ENCODE measurements around the gene LYRM9. TPM values are rescaled to one million over a fixed set of nuclear protein-coding genes. Genes with fewer than 3 reads are reported as not detected.

LYRM9 gene
- total RNA-seq, 4 donors from 2014 or later, result 12.3 to 35.4 (median 15.2) TPM

DNA sequence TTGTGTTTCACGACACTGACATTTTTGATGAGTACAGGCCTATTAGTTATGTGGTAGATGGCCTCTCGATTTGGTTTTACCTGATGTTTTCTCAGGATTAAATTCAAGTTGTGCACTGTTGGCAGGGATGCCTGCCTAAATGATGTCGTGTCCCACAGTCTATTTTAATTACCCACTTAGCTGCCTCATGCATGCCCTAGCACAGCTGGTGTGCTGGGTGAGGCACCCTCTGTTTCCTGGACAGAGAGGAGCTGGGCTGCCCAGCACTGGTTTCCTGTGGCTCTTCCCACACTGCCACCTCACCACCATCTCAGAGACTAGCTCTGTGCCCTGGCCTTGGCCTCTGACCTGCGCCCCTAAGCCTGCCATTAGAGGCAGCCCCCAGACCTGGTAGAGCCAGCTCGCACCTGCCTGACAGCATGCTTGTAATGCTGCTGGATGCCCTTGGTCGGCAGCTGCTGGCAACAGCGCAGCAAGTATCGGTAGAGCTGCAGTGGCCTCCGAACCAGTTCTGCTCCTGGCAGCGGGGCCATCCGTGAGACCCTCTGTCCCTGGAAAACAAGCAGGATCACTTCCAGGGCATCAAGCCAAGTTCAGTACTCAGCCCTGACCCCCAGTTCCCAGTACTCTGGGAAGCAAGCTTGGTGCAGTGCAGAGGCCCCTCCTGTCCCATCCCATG lies 10.9 kb downstream of the LYRM9 start:
- H3K36me3 ChIP-seq, result peaks cover 18% of the 10 kb centered on the region
- H3K9me3 ChIP-seq, result no peaks in the 10 kb centered on the region
- WGBS, result 65% methylated on average over 7 of the region's 11 CpGs
- H3K4me1 ChIP-seq, result no peaks in the 10 kb centered on the region
- no peak overlapping the region for H3K4me3 ChIP-seq
- no peak for TF ChIP-seq EP300 (IDR thresholded peaks at IDR 0.05)
- no peak for TF ChIP-seq POLR2A (IDR thresholded peaks at IDR 0.05)
- TF ChIP-seq, protein P1, sequence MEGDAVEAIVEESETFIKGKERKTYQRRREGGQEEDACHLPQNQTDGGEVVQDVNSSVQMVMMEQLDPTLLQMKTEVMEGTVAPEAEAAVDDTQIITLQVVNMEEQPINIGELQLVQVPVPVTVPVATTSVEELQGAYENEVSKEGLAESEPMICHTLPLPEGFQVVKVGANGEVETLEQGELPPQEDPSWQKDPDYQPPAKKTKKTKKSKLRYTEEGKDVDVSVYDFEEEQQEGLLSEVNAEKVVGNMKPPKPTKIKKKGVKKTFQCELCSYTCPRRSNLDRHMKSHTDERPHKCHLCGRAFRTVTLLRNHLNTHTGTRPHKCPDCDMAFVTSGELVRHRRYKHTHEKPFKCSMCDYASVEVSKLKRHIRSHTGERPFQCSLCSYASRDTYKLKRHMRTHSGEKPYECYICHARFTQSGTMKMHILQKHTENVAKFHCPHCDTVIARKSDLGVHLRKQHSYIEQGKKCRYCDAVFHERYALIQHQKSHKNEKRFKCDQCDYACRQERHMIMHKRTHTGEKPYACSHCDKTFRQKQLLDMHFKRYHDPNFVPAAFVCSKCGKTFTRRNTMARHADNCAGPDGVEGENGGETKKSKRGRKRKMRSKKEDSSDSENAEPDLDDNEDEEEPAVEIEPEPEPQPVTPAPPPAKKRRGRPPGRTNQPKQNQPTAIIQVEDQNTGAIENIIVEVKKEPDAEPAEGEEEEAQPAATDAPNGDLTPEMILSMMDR (IDR thresholded peaks at IDR 0.05), result no peak
- no peak for TF ChIP-seq POLR2AphosphoS5 (IDR thresholded peaks at IDR 0.05)
- no peak overlapping the region for H3K27ac ChIP-seq
- DNase-seq (ENCODE audit: low spot score in 2 of 2), result no peak
- no peaks in the 10 kb centered on the region for H3K27me3 ChIP-seq

DNA sequence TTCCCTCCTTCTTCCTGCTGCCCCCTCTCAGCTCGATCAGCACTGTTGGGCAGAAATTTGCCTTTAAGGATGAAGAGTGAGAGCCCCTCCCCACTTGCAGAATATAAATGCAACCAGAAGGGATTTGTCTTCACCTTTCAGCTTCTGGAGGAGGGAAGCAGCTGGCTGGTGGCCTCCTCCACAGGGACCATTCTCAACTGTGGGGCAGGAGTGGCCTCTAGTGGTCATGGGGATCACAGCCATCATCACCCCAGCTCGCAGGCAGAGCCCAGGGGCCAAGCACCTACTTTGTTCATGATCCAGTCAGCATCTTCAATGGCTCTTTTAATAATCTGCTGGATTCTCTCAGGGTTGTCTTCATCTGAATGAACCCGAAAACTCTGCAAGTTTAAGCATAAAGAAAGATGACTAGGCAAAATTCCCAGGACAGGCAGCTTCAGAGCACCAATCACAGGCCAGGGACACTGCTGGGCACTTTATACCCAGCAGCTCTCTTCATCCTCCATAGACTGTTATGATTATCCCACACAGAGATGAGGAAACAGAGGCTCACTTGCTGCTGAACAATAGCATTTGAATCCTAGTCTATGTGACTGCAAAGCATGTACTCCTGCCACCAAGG lies 13.1 kb downstream of the LYRM9 start:
- H3K27me3 ChIP-seq, result no peaks in the 10 kb centered on the region
- no peak overlapping the region for H3K4me3 ChIP-seq
- peaks cover 25% of the 10 kb centered on the region for H3K36me3 ChIP-seq
- TF ChIP-seq, protein P1 (IDR thresholded peaks at IDR 0.05), result peak; percentile 53 to 66
- TF ChIP-seq EP300 (IDR thresholded peaks at IDR 0.05), result no peak
- H3K4me1 ChIP-seq, result no peaks in the 10 kb centered on the region
- no peaks in the 10 kb centered on the region for H3K9me3 ChIP-seq
- no peak for DNase-seq (ENCODE audit: low spot score in 2 of 2)
- H3K27ac ChIP-seq, result no peak overlapping the region
- 27% methylated on average over 3 of the region's 3 CpGs for WGBS

DNA sequence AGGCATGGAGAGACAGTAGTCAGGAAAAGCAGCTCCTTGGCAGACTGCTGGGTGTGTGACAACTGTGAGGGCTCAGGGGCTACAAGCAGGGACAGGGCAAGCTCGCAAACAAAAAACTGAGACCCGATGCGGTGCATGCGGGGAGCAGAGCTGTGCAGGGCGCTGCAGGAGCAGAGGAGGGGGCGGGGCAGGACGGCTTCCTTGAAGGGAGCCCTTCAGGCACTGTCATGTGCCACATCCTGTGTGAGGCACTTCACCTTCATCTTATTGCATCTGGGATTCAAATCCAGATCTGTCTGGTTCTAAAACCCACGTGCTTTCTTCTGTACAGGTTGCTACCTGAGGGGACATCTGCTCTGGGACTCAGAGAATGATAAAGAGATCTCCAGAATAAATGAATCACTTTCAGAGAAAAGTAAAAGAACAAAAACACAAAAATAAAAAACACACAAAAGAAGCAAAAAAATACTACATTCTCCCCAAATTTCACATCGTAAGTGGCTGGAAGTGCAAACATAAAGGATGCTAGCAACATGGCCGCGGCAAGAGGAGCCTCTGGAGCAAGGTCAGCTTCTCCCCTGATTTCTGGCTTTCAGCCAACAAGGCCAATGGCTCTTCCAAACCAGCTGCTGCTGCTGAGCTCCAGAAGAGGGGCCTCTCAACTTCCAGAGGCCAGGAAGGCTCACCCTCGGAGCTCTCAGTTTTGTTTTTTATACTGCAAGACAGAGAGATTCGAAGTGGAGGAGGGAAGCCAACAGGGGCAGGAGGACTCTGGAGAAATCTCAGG lies 14.2 kb downstream of the LYRM9 start:
- no peaks in the 10 kb centered on the region for H3K27me3 ChIP-seq
- peaks cover 25% of the 10 kb centered on the region for H3K36me3 ChIP-seq
- no peaks in the 10 kb centered on the region for H3K4me1 ChIP-seq
- no peaks in the 10 kb centered on the region for H3K9me3 ChIP-seq
- H3K4me3 ChIP-seq, result no peak overlapping the region
- no peak overlapping the region for H3K27ac ChIP-seq
- no peak for DNase-seq (ENCODE audit: low spot score in 2 of 2)
- 86% methylated on average over 13 of the region's 13 CpGs for WGBS
- TF ChIP-seq, protein P1 (IDR thresholded peaks at IDR 0.05), result no peak
- TF ChIP-seq POLR2AphosphoS5 (IDR thresholded peaks at IDR 0.05), result no peak
- no peak for TF ChIP-seq POLR2A (IDR thresholded peaks at IDR 0.05)
- no peak for TF ChIP-seq EP300 (IDR thresholded peaks at IDR 0.05)

DNA sequence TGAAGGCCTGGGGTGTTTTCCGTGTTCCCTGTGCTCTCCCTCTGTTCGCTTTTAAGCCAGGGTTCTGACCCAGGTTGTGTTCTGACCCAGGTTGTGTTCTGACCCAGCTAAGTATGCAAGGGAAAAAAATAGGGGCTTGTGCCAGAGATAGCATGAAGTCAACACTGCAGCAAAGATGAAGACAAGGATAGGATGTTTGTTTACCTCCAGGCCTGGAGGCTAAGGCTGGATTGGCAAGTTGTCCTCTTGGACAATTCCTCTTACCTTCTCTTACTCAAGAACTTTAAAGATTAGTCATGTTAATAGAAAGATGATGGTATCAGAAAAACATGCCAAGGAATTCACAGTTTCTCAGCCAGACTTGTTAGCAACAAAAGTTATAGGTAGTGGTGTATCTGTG lies 19.4 kb downstream of the LYRM9 start:
- H3K4me3 ChIP-seq, result no peak overlapping the region
- 44% methylated on average over 2 of the region's 2 CpGs for WGBS

More for the DNA sequence above, 19.4 kb downstream of the LYRM9 start:
- no peak overlapping the region for H3K27ac ChIP-seq
- H3K36me3 ChIP-seq, result peaks cover 20% of the 10 kb centered on the region
- H3K9me3 ChIP-seq, result no peaks in the 10 kb centered on the region
- H3K4me1 ChIP-seq, result no peaks in the 10 kb centered on the region
- TF ChIP-seq, protein P1 (IDR thresholded peaks at IDR 0.05), result no peak
- TF ChIP-seq POLR2A (IDR thresholded peaks at IDR 0.05), result no peak
- no peak for TF ChIP-seq POLR2AphosphoS5 (IDR thresholded peaks at IDR 0.05)
- TF ChIP-seq EP300 (IDR thresholded peaks at IDR 0.05), result no peak
- no peak for DNase-seq (ENCODE audit: low spot score in 2 of 2)
- no peaks in the 10 kb centered on the region for H3K27me3 ChIP-seq
